BLaER1 treated with 17β-estradiol and CSF1 and Interleukin-3, amounts not matched to agents 10 nM and 100 nM (cell line): ENCODE results near the gene STRADB.

ENCODE experiments used
- H3K27ac ChIP-seq, 11 experiments: shearing (Covaris generic); formaldehyde crosslinking; 2 replicates each; pipeline ENCODE4 v1.8.1; 2022
- H3K27me3 ChIP-seq, 11 experiments: shearing (Covaris generic); formaldehyde crosslinking; 2 replicates each; pipeline ENCODE4 v1.8.1; 2022
- H3K36me3 ChIP-seq, 11 experiments: shearing (Covaris generic); formaldehyde crosslinking; 2 replicates each; pipeline ENCODE4 v1.8.1; 2022
- H3K4me1 ChIP-seq, 10 experiments: shearing (Covaris generic); formaldehyde crosslinking; 2 replicates each; pipeline ENCODE4 v1.8.1; 2022
- H3K4me2 ChIP-seq, 11 experiments: shearing (Covaris generic); formaldehyde crosslinking; 2 replicates each; pipeline ENCODE4 v1.8.1; 2022
- H3K4me3 ChIP-seq, 10 experiments: shearing (Covaris generic); formaldehyde crosslinking; 2 replicates each; pipeline ENCODE4 v1.8.1; 2022
- H3K9ac ChIP-seq, 11 experiments: shearing (Covaris generic); formaldehyde crosslinking; 2 replicates each; pipeline ENCODE4 v1.8.1; 2022
- H3K9me3 ChIP-seq, 11 experiments: shearing (Covaris generic); formaldehyde crosslinking; replicated peaks in 1 of 11; 2 replicates each; pipeline ENCODE4 v1.8.1; 2022
- H4K20me1 ChIP-seq, 11 experiments: shearing (Covaris generic); formaldehyde crosslinking; 2 replicates each; pipeline ENCODE4 v1.8.1; 2022
- Cebpa-rat ChIP-seq, 11 experiments: shearing (Covaris generic); IDR thresholded peaks; 2 replicates each; pipeline ENCODE4 v1.8.1; 2022

Gene STRADB, protein sequence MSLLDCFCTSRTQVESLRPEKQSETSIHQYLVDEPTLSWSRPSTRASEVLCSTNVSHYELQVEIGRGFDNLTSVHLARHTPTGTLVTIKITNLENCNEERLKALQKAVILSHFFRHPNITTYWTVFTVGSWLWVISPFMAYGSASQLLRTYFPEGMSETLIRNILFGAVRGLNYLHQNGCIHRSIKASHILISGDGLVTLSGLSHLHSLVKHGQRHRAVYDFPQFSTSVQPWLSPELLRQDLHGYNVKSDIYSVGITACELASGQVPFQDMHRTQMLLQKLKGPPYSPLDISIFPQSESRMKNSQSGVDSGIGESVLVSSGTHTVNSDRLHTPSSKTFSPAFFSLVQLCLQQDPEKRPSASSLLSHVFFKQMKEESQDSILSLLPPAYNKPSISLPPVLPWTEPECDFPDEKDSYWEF

DNA sequence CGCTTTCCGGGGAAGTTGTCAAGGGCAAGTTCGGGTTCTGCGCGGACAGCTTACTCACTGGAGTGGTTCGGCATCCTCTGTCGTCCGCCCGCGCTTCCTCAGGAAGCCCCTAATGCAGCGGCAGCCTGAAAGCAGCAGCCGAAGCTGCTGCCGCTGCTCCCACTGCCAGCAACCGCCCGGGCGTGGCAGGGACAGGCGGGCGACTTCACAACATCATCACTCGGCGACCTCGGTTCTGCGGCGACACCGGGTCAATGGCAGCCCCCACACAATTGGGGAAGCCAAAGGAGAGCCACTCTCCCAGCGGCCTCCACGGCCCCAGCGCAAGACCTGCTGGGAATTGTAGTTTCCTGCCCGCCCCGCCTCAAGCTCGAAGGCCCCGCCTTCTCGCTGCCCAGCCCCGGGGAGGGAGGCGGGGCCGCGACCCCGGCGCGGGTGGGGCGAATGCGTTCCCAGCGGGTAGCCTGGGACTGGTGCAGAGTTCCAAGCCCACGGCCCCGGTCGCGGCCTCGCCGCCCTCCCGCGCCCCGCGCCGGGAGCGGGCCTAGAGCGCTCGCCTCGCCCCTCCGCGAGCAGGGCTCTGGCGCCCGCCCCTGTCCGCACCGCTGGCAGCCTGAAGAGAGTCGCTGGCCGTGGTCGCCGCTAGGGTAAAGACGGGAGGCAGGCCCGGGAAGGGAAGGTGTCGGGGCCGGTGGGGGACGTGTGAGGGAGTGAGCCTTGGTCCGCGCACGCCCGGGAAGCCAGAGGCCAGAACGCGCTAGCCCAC lies at the start of gene STRADB, which contains the start of gene TRAK2:
Gene STRADB (plus strand): TSS at position 449 of the 766 bp plus-strand sequence. CDS start 3,101 bp downstream, outside the sequence.
Gene TRAK2 (minus strand): TSS at position 167 of the 766 bp plus-strand sequence. CDS start 30,951 bp downstream, outside the sequence.
- Histone ChIP-seq H4K20me1 (peaks cover 0 to 9% (median 0%) of the 10 kb centered on the region in 11 experiments; a peak in 3 of 22 replicates), H3K36me3 (peaks cover 0 to 22% (median 4%) of the 10 kb centered on the region in 11 experiments; a peak in 8 of 22 replicates), H3K4me3 (peak within 1 kb of the TSS; percentile 73 to 90 (median 85)), H3K27me3 (no peaks in the 10 kb centered on the region), H3K27ac (peak within 1 kb of the TSS; percentile 43 to 90 (median 85); a peak in 21 of 22 replicates), H3K9me3 (no peaks in the 10 kb centered on the region), H3K9ac (peak within 1 kb of the TSS; percentile 80 to 93 (median 86)), H3K4me2 (peak within 1 kb of the TSS; percentile 81 to 97 (median 90)), H3K4me1 (peaks cover 19 to 38% (median 31%) of the 10 kb centered on the region in 10 experiments)
- no peak for TF ChIP-seq Cebpa-rat (IDR thresholded peaks at IDR 0.05)

DNA sequence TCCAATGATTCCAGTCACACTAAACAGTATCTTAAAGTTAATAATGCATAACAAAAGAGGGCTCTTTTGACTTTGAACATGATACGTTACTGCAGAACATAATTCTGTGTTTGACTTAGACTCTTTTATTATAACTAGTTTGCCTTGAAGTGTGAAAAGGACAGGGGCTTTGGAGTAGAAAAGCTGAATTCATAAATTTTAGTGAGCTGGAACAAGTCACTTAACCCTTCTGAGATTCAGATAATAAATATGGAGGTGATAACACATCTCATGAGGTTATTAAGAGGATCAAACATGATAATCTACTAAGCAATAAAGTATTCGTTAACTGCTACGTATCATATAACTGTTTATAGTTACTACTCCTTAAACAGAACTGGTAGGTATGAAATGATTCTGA lies 49.7 kb upstream of the STRADB start:
- no peak overlapping the region for H3K4me3 ChIP-seq
- H3K4me2 ChIP-seq = no peak overlapping the region
- no peaks in the 10 kb centered on the region for H3K27me3 ChIP-seq
- no peak overlapping the region for H3K9ac ChIP-seq
- H3K36me3 ChIP-seq = peaks cover 19 to 83% (median 38%) of the 10 kb centered on the region in 11 experiments
- no peak overlapping the region for H3K27ac ChIP-seq
- H3K9me3 ChIP-seq = no peaks in the 10 kb centered on the region
- no peaks in the 10 kb centered on the region for H4K20me1 ChIP-seq
- TF ChIP-seq Cebpa-rat (IDR thresholded peaks at IDR 0.05) = no peak
- peaks cover 0 to 26% (median 6%) of the 10 kb centered on the region in 10 experiments; a peak in 8 of 20 replicates for H3K4me1 ChIP-seq

DNA sequence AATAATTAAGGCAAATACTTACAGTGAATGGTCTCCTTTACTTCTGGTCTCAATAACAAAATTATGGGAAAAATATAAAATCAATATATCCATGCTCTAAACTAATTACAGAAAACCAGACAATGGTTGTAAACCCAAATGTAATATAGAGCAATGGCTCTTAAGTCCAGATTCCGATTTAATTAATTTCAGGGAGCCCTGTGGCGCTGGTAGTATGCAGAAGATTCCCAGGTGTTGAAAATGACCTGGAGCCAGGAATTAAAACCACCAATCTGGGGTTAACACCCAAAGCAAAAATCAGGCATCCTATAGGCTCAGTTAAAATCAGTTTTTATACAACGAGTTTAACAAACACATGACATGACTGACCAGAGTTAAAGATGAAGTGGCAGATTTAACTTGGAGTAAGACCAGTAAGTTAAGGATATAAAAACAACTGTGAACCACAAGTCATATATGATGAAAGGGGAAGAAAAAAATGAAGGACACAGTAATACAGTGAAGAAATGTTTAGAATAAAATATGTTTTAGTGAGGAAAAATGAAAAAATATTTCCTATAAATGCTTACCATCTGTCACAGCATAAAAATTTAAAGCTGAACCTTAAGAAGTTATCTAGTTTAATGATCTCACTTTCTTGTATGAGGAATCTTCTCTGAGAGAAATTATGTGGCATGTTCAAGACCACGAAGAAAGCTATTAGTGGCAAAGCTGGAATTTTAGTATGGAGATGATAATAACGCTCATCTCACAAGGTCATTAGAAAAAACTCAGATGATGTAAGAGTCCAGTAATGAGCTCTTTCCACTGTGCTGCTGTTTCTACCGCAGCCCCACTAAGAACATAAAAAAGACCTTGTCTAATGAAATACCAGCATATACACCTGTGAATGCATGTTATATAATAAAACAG lies 48.6 kb upstream of the STRADB start:
- peaks cover 9 to 72% (median 28%) of the 10 kb centered on the region in 11 experiments for H3K36me3 ChIP-seq
- no peak overlapping the region for H3K4me3 ChIP-seq
- peaks cover 0 to 33% (median 6%) of the 10 kb centered on the region in 10 experiments; a peak in 8 of 20 replicates for H3K4me1 ChIP-seq
- H3K9me3 ChIP-seq = no peaks in the 10 kb centered on the region
- H3K27ac ChIP-seq = no peak overlapping the region
- H4K20me1 ChIP-seq = no peaks in the 10 kb centered on the region
- no peaks in the 10 kb centered on the region for H3K27me3 ChIP-seq
- no peak for TF ChIP-seq Cebpa-rat (IDR thresholded peaks at IDR 0.05)
- no peak overlapping the region for H3K4me2 ChIP-seq
- no peak overlapping the region for H3K9ac ChIP-seq

DNA sequence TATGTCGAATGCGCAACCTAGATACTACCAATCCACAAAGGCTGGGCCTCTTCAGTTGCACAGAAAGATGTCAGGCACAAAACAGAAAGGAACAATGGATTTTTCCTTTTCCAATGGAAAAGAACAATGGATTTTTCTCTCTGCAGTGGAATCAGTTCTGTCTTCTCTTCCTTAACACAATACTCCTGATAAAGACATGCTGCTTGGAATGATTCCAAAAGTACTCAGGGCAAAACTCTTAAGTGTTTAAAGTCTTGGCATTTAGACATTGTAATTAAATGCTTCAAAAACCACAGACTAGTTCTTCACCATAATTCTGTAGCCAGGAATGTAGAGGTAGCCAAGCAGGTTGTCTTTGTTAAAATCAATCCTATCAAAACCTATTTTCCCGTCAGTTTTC lies 47.7 kb upstream of the STRADB start:
- peaks cover 6 to 62% (median 20%) of the 10 kb centered on the region in 11 experiments; a peak in 18 of 22 replicates for H3K36me3 ChIP-seq
- no peak overlapping the region for H3K4me3 ChIP-seq
- H4K20me1 ChIP-seq = no peaks in the 10 kb centered on the region
- H3K27ac ChIP-seq = no peak overlapping the region
- no peak overlapping the region for H3K9ac ChIP-seq
- H3K4me1 ChIP-seq = peaks cover 0 to 33% (median 6%) of the 10 kb centered on the region in 10 experiments; a peak in 8 of 20 replicates
- H3K27me3 ChIP-seq = no peaks in the 10 kb centered on the region
- TF ChIP-seq Cebpa-rat (IDR thresholded peaks at IDR 0.05) = no peak
- H3K4me2 ChIP-seq = peak overlapping the region in 1 of 11 experiments; percentile 9; a peak in 1 of 22 replicates
- no peaks in the 10 kb centered on the region for H3K9me3 ChIP-seq

DNA sequence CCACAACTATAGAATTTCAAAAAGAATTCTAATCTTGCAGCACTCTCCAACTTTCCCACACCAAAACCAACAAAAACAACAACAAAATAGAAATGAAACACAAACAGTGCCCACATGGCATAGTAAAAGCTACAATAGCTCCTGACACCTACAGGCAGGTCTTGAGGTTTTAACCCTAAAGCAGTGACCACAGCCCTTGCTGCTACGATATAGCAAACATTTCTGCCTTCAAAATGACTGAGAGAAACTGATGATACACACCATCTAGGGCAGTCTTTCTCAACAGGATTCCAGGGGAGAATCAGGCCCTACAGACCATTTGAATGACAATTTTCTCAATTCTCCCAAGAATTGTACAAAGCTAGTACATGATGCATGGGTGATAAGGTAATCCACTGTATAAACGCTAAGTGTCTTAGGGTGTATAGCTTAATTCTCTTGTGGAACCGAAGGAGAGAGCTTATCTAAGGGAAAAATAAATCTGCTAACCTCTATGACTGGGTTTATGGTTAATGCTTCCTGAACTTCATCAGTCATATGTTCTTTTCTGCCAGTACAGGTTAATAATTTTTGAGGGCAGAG lies 46.8 kb upstream of the STRADB start:
- Histone ChIP-seq H3K36me3 (peaks cover 3 to 53% (median 12%) of the 10 kb centered on the region in 11 experiments; a peak in 16 of 22 replicates), H3K27me3 (no peaks in the 10 kb centered on the region), H4K20me1 (no peaks in the 10 kb centered on the region), H3K9me3 (peaks cover 0 to 5% (median under 1%) of the 10 kb centered on the region in 11 experiments; a peak in 11 of 22 replicates), H3K27ac (no peak overlapping the region), H3K9ac (no peak overlapping the region), H3K4me1 (peaks cover 0 to 33% (median 6%) of the 10 kb centered on the region in 10 experiments; a peak in 8 of 20 replicates), H3K4me3 (no peak overlapping the region), H3K4me2 (peak overlapping the region in 2 of 11 experiments; percentile 17 to 69; a peak in 1 of 22 replicates)
- no peak for TF ChIP-seq Cebpa-rat (IDR thresholded peaks at IDR 0.05)

DNA sequence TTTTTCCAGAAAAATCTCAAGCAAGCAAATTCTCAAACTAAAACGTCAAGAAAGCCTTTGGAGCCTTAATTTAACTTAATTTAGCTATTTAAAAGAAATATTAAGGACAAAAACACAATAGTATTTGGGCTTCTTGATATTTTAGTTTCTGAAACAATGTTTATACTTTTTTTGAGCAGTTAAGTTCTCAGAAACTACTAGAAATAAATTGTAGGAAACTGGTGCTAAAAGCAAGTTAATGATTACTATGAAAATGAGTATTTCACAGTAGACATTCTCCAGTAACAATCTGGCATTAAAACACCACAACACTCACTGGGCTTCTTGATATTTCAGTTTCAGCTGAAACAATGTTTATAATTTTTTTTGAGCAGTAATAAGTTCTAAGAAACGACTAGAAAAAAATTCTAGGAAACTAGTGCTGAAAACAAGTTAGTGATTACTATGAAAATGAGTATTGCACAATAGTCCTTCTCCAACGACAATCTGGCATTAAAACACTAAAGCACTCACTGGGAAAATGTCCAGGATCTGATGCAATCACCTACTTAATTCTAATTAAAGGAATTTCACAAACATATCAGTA lies 45.4 kb upstream of the STRADB start:
- Histone ChIP-seq H3K4me2 (peak overlapping the region in 6 of 11 experiments; percentile 22 to 71 (median 41); a peak in 9 of 22 replicates), H3K27me3 (no peaks in the 10 kb centered on the region), H3K27ac (peak overlapping the region in 2 of 11 experiments; percentile 40 to 58; a peak in 2 of 22 replicates), H3K4me3 (peak overlapping the region in 2 of 10 experiments; percentile 12 to 29; a peak in 2 of 20 replicates), H4K20me1 (no peaks in the 10 kb centered on the region), H3K9me3 (peaks cover 10 to 18% (median 15%) of the 10 kb centered on the region in 11 experiments; a peak in 19 of 22 replicates), H3K9ac (peak overlapping the region in 2 of 11 experiments; percentile 41 to 54; a peak in 2 of 22 replicates), H3K4me1 (peaks cover 0 to 33% (median 7%) of the 10 kb centered on the region in 10 experiments; a peak in 13 of 20 replicates), H3K36me3 (peaks cover 13 to 52% (median 21%) of the 10 kb centered on the region in 11 experiments; a peak in 17 of 22 replicates)
- peak in 5 of 11 experiments; percentile 21 to 89 (median 54); a peak in 7 of 22 replicates for TF ChIP-seq Cebpa-rat (IDR thresholded peaks at IDR 0.05)

DNA sequence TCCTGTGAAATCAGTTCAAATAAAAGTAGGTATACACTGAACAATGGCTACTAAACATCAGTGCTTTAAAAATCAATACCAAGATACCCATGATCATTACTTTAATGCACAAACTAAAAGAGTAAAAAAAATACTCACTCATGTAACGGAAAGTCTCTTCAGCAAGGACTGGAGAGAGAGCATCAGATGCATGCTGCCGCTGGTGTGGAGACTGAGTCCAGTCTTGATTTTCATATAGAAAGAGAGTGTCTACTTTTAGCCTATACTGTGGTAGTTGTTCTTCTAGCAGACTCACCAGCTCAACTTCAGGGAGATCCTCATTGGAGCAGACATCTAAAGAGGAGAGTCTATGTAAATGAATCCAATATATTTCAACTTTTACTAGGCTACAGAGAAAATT lies 44.3 kb upstream of the STRADB start:
- H3K4me3 ChIP-seq = no peak overlapping the region; a peak in 1 of 20 replicates
- no peaks in the 10 kb centered on the region for H4K20me1 ChIP-seq
- no peak for TF ChIP-seq Cebpa-rat (IDR thresholded peaks at IDR 0.05)
- no peaks in the 10 kb centered on the region for H3K27me3 ChIP-seq
- H3K36me3 ChIP-seq = peaks cover 10 to 52% (median 29%) of the 10 kb centered on the region in 11 experiments; a peak in 17 of 22 replicates
- H3K9ac ChIP-seq = 0 out of 22 replicates have a peak overlapping the region, but pooled peaks of 1 of the 11 experiments have one; percentile 41
- H3K9me3 ChIP-seq = peaks cover 10 to 27% (median 22%) of the 10 kb centered on the region in 11 experiments; a peak in 19 of 22 replicates
- peak overlapping the region in 2 of 11 experiments; percentile 33 to 69; a peak in 2 of 22 replicates for H3K4me2 ChIP-seq
- H3K27ac ChIP-seq = peak overlapping the region in 1 of 11 experiments; percentile 17; a peak in 1 of 22 replicates
- peaks cover 0 to 33% (median 17%) of the 10 kb centered on the region in 10 experiments; a peak in 17 of 20 replicates for H3K4me1 ChIP-seq
